H1 (cell line): ENCODE measurements around the gene ATP11C. TPM values are rescaled to one million over a fixed set of nuclear protein-coding genes. Genes with fewer than 3 reads are reported as not detected.
A peak's percentile ranks its signal among the peaks of the same experiment; 100 is the strongest.

ENCODE experiments used
- CTCF ChIA-PET: fragments of 300-600 bp; sonication (Branson Sonifier 250); formaldehyde crosslinking; loops from one replicate; lab custom pipeline; 2021; ENCODE audit not compliant: partially characterized antibody; lab: Charles Lee
- POLR2A ChIA-PET: fragments of 300-600 bp; sonication (Branson Sonifier 250); formaldehyde crosslinking; loops from one replicate; lab custom pipeline; 2021; ENCODE audit warnings: inconsistent platforms; ENCODE audit not compliant: partially characterized antibody; lab: Charles Lee
- DNase-seq, 2 experiments: peaks; one replicate each; pipeline versions ENCODE4 v3.0.0 to v3.0.0-alpha.2; 2010 to 2022; ENCODE audit warnings: low spot score in 2 of 2, low read depth in 1 of 2, mixed read lengths in 1 of 2
- FAIRE-seq: peaks from 2 replicates; lab custom pipeline; 2011; peaks lifted over from hg19 to GRCh38; lab: Jason Lieb, UNC
- H2AFZ ChIP-seq: 2 replicates; pipeline ENCODE4 v1.8.1; 2012; ENCODE audit warnings: low read length, inconsistent platforms
- H2AK5ac ChIP-seq: 2 replicates; pipeline ENCODE4 v1.6.1; 2013; ENCODE audit warnings: low read depth, low read length
- H2BK120ac ChIP-seq: replicated peaks from 2 replicates; pipeline ENCODE3; 2013; ENCODE audit warnings: low read depth, low read length, inconsistent platforms
- H2BK12ac ChIP-seq: 2 replicates; pipeline ENCODE4 v1.6.1; 2013; ENCODE audit warnings: low read depth, low read length
- H2BK15ac ChIP-seq: 2 replicates; pipeline ENCODE4 v1.6.1; 2013; ENCODE audit warnings: low read length
- H2BK20ac ChIP-seq: 2 replicates; pipeline ENCODE4 v1.6.1; 2013; ENCODE audit warnings: low read length
- H2BK5ac ChIP-seq: 2 replicates; pipeline ENCODE4 v1.6.1; 2013; ENCODE audit warnings: low read depth, low read length
- H3K14ac ChIP-seq: 2 replicates; pipeline ENCODE4 v1.6.1; 2013; ENCODE audit warnings: inconsistent platforms; ENCODE audit not compliant: insufficient read length
- H3K18ac ChIP-seq: 2 replicates; pipeline ENCODE4 v1.6.1; 2013; ENCODE audit warnings: low read length; ENCODE audit errors: extremely low read depth
- H3K23ac ChIP-seq: 2 replicates; pipeline ENCODE4 v1.6.1; 2013; ENCODE audit warnings: inconsistent platforms; ENCODE audit not compliant: insufficient read length
- H3K23me2 ChIP-seq: 2 replicates; pipeline ENCODE4 v1.6.1; 2013; ENCODE audit warnings: low read depth, low read length
- H3K27ac ChIP-seq: 2 replicates; pipeline ENCODE4 v1.6.1; 2011; ENCODE audit warnings: low read depth, low read length, inconsistent platforms
- H3K27me3 ChIP-seq, 4 experiments: replicated peaks in 1 of 4; 1 replicate in 1 of 4; 2 replicates in 3 of 4; pipeline versions ENCODE4 v1.6.1 to v1.8.1; 2011 to 2013; ENCODE audit warnings: low read length in 3 of 4, mild to moderate bottlenecking in 3 of 4, inconsistent platforms in 2 of 4, mixed read lengths in 2 of 4, moderate library complexity in 1 of 4; ENCODE audit not compliant: control insufficient read depth in 3 of 4, insufficient read depth in 3 of 4; ENCODE audit errors: extremely low read depth in 1 of 4
- H3K36me3 ChIP-seq, 4 experiments: 2 replicates each; pipeline versions ENCODE4 v1.6.1 to v1.8.1; 2011 to 2013; ENCODE audit warnings: mild to moderate bottlenecking in 4 of 4, low read length in 3 of 4, moderate library complexity in 2 of 4, control low read depth in 1 of 4, inconsistent platforms in 1 of 4; ENCODE audit not compliant: insufficient read depth in 4 of 4, control insufficient read depth in 2 of 4
- H3K4ac ChIP-seq: replicated peaks from 2 replicates; pipeline ENCODE3; 2013; ENCODE audit warnings: low read length, low read depth, mixed read lengths, inconsistent platforms; ENCODE audit not compliant: insufficient read length
- H3K4me1 ChIP-seq, 4 experiments: replicated peaks in 1 of 4; 1 replicate in 1 of 4; 2 replicates in 3 of 4; pipeline versions ENCODE4 v1.6.1 to v1.8.1; 2011 to 2013; ENCODE audit warnings: low read length in 3 of 4, inconsistent platforms in 2 of 4, mixed read lengths in 1 of 4; ENCODE audit not compliant: insufficient read depth in 4 of 4, control insufficient read depth in 3 of 4
- H3K4me2 ChIP-seq, 2 experiments: 2 replicates each; pipeline versions ENCODE4 v1.6.1 to v1.8.1; 2011 to 2013; ENCODE audit warnings: low read depth in 2 of 2, low read length in 2 of 2, control low read depth in 1 of 2, inconsistent platforms in 1 of 2, mild to moderate bottlenecking in 1 of 2; ENCODE audit not compliant: insufficient read depth in 1 of 2
- H3K4me3 ChIP-seq, 4 experiments: fragments of 200-600, 300-600 bp in 1 of 4; sonication (generic), shearing (Covaris generic), sonication (Bioruptor Twin) in 1 of 4; 2 replicates each; pipeline versions ENCODE4 v1.5.1 to v1.8.1; 2011 to 2016; ENCODE audit warnings: low read length in 4 of 4, low read depth in 3 of 4, control low read depth in 2 of 4, inconsistent platforms in 2 of 4, mild to moderate bottlenecking in 2 of 4, mixed read lengths in 1 of 4, moderate library complexity in 1 of 4; ENCODE audit not compliant: insufficient read depth in 2 of 4; ENCODE audit errors: extremely low read depth in 1 of 4
- H3K56ac ChIP-seq: replicated peaks from 2 replicates; pipeline ENCODE3; 2013; ENCODE audit warnings: low read depth, mild to moderate bottlenecking, mixed read lengths, low read length, inconsistent platforms; ENCODE audit not compliant: insufficient read length
- H3K79me1 ChIP-seq: 2 replicates; pipeline ENCODE4 v1.6.1; 2013; ENCODE audit warnings: low read depth, low read length, control low read depth
- H3K79me2 ChIP-seq, 2 experiments: 2 replicates each; pipeline versions ENCODE4 v1.6.1 to v1.8.1; 2012 to 2013; ENCODE audit warnings: low read length in 2 of 2, mild to moderate bottlenecking in 2 of 2, inconsistent platforms in 1 of 2; ENCODE audit not compliant: insufficient read depth in 2 of 2, control insufficient read depth in 1 of 2
- H3K9ac ChIP-seq, 4 experiments: replicated peaks in 1 of 4; 1 replicate in 1 of 4; 2 replicates in 3 of 4; pipeline versions ENCODE4 v1.6.1 to v1.8.1; 2011 to 2013; ENCODE audit warnings: low read depth in 3 of 4, low read length in 3 of 4, control low read depth in 2 of 4, mild to moderate bottlenecking in 2 of 4, moderate library complexity in 2 of 4, inconsistent platforms in 1 of 4; ENCODE audit errors: extremely low read depth in 1 of 4
- H3K9me3 ChIP-seq, 2 experiments: 2 replicates each; pipeline versions ENCODE4 v1.6.1 to v1.8.1; 2012 to 2013; ENCODE audit warnings: mild to moderate bottlenecking in 2 of 2, moderate library complexity in 2 of 2, control low read depth in 1 of 2, inconsistent platforms in 1 of 2, low read depth in 1 of 2, low read length in 1 of 2, mixed read lengths in 1 of 2; ENCODE audit not compliant: insufficient read depth in 2 of 2
- H4K20me1 ChIP-seq, 2 experiments: replicated peaks in 1 of 2; 2 replicates each; pipeline versions ENCODE3 to v1.8.1; 2011 to 2013; ENCODE audit warnings: inconsistent platforms in 2 of 2, low read length in 2 of 2, mild to moderate bottlenecking in 1 of 2; ENCODE audit not compliant: insufficient read depth in 2 of 2, control insufficient read depth in 1 of 2
- H4K5ac ChIP-seq: 2 replicates; pipeline ENCODE4 v1.6.1; 2013; ENCODE audit warnings: low read length, low read depth, mixed read lengths, inconsistent platforms; ENCODE audit not compliant: insufficient read length
- H4K8ac ChIP-seq: 2 replicates; pipeline ENCODE4 v1.8.0; 2013; ENCODE audit warnings: mild to moderate bottlenecking, moderate library complexity, low read length, inconsistent platforms; ENCODE audit not compliant: insufficient read depth; ENCODE audit errors: extremely low read depth
- H4K91ac ChIP-seq: replicated peaks from 2 replicates; pipeline ENCODE3; 2013; ENCODE audit warnings: low read length, mixed read lengths, inconsistent platforms; ENCODE audit not compliant: insufficient read length
- CBX8 ChIP-seq: fragments of 300-800, 300-1000 bp; sonication (generic); IDR thresholded peaks from 2 replicates; pipeline ENCODE4 v1.7.1; 2016; ENCODE audit warnings: low read depth, low read length, borderline replicate concordance
- JUND ChIP-seq: IDR thresholded peaks from 2 replicates; pipeline ENCODE4 v1.6.1; 2011; ENCODE audit warnings: mild to moderate bottlenecking, improper control_type of control experiment, low read length
- NRF1 ChIP-seq: IDR thresholded peaks from 2 replicates; pipeline ENCODE4 v1.6.1; 2011; ENCODE audit warnings: mild to moderate bottlenecking, low read depth, low read length, improper control_type of control experiment
- WGBS, 2 experiments: shearing (Covaris generic) in 1 of 2; methylation state at CpG; one replicate each; pipeline versions ENCODE4 v1.1.6 to v1.1.7; 2013 to 2015; ENCODE audit warnings: low lambda C conversion rate in 2 of 2, mixed read lengths in 2 of 2, inconsistent platforms in 1 of 2, low coverage in 1 of 2, missing lambda C conversion rate in 1 of 2; ENCODE audit not compliant: insufficient replicate concordance in 2 of 2, insufficient coverage in 1 of 2, insufficient read length in 1 of 2; ENCODE audit errors: extremely low coverage in 1 of 2, missing lambda C conversion rate in 1 of 2; 5-methylcytosine and 5-hydroxymethylcytosine counted together
- polyA plus RNA-seq, 7 experiments: library from polyadenylated mRNA; depleted of rRNA in 3 of 7; stranded (reverse) in 5 of 7; unstranded in 2 of 7; fragments of >200 nt in 5 of 7; fragments of 200-250 nt in 2 of 7; gene quantifications; 1 replicate in 5 of 7; 2 replicates in 1 of 7; 4 replicates in 1 of 7; pipeline versions ENCODE4 v1.2.1 to v1.2.3, GENCODE V29; 2011 to 2013; ENCODE audit warnings: missing spikeins in 2 of 7, mixed read lengths in 2 of 7
- total RNA-seq: library from RNA; stranded (reverse); fragmentation: NEBNext Ultra II Directional; extraction: Animal tissue kit (Norgen Biotek cat#: 25700); gene quantifications from 2 replicates; pipeline ENCODE4 v1.2.1, GENCODE V29; 2021
- TF ChIP-seq, protein P1 (sequence below): IDR thresholded peaks from 2 replicates; pipeline ENCODE4 v1.6.1; 2012; ENCODE audit warnings: inconsistent platforms

ATP11C gene
- total and polyA plus RNA-seq, 2 of the 8 experiments (the other 6 are each of a cell fraction or from before 2014, with no cell fraction given): 14.7 to 52.1 TPM

DNA sequence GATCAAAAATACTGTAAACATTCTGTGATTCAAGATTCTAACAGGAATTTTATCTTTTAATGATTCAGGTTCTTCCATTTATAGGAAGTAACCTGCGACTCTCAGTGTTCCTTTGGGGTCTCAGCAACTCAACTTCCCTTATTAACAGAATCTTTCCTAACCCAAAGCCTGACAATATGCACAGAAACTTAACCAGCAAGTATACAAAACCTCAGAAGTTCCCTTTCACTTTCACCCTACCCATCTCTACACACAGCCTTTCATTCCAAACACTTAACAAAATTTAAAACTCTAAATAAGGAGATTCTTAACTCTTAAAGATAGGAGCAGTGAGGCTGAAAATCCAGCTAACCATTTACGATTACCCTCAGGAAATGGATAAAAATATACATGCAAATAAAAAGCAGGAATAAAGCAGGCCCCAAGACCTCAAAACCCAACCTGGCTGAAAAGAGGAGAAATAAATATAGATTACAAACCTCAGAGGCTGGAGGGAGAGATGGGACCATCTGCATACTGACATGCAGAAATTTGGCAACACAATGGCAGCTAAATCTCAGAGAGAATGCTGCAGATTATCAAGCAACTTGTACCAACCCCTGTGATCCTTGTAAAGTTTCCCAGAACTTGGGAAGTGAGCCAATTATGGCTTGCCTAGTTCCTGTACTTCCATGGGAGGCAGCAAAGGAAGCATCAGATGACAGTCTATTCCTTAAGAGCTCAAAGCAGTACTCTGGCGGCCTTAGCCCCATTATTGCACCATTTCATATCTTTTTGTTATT lies 101.0 kb downstream of the ATP11C start:
- no peak for DNase-seq
- Histone ChIP-seq H3K79me1 (no peaks in the 10 kb centered on the region; the same call in 1 of the 2 replicates), H2BK5ac (no peak overlapping the region), H2BK12ac (no peak overlapping the region), H2AK5ac (no peak overlapping the region), H4K20me1 (no peaks in the 10 kb centered on the region), H4K91ac (no peak overlapping the region), H3K9ac (no peak overlapping the region), H3K18ac (no peak overlapping the region), H3K27me3 (no peaks in the 10 kb centered on the region), H3K4ac (no peak overlapping the region), H4K5ac (no peak overlapping the region), H3K27ac (no peak overlapping the region), H2BK20ac (no peak overlapping the region), H2BK120ac (no peak overlapping the region), H3K4me1 (peaks cover 0 to 7% (median 3%) of the 10 kb centered on the region in 4 experiments; a peak in 3 of 7 replicates), H3K56ac (no peak overlapping the region), H4K8ac (no peak overlapping the region), H3K23ac (no peak overlapping the region), H3K79me2 (peaks cover 0 to 60% of the 10 kb centered on the region in 2 experiments; a peak in 2 of 4 replicates), H2BK15ac (no peak overlapping the region), H3K23me2 (no peaks in the 10 kb centered on the region), H3K14ac (no peak overlapping the region), H3K36me3 (no peaks in the 10 kb centered on the region), H3K9me3 (no peaks in the 10 kb centered on the region), H3K4me2 (peak overlapping the region; percentile 38 to 44; a peak in 3 of 4 replicates), H2AFZ (no peak overlapping the region), H3K4me3 (no peak overlapping the region)
- peak; percentile 28 for FAIRE-seq
- ChIA-PET POLR2A (interaction anchor here (1.2 to 1.6 kb wide), 2 partner anchors 20 to 100 kb away, joined by 3 read pairs; no protein-coding TSS in a partner anchor), CTCF (interaction anchor here (0.7 to 1.4 kb wide), 3 partner anchors 33 to 1960 kb away, joined by 3 read pairs; no protein-coding TSS in a partner anchor)
- TF ChIP-seq, protein P1, sequence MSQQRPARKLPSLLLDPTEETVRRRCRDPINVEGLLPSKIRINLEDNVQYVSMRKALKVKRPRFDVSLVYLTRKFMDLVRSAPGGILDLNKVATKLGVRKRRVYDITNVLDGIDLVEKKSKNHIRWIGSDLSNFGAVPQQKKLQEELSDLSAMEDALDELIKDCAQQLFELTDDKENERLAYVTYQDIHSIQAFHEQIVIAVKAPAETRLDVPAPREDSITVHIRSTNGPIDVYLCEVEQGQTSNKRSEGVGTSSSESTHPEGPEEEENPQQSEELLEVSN: no peak
- no peak for TF ChIP-seq JUND
- TF ChIP-seq CBX8: no peak
- no peak for TF ChIP-seq NRF1
- WGBS, 2 experiments: 65% methylated on average over 3 of the region's 3 CpGs; no CpG with 5 or more reads in 1 of the 2 experiments
